OCI-LY7 (cell line): ENCODE data around the gene ARRB2.

Experiments
- EZH2phosphoT487 ChIP-seq: fragments of 200-600 bp; sonication (generic); IDR thresholded peaks from 2 replicates; pipeline ENCODE4 v1.6.1; 2018; ENCODE audit warnings: low read depth, borderline replicate concordance, mild to moderate bottlenecking, mixed run types, antibody characterized with exemption, low read length, moderate library complexity, mixed read lengths
- TF ChIP-seq, protein P1 (sequence below): fragments of 200-600 bp; sonication (generic); conservative IDR thresholded peaks from 2 replicates; pipeline ENCODE4 v1.5.1; 2014; ENCODE audit warnings: mild to moderate bottlenecking, antibody characterized with exemption, low read length, moderate library complexity, mixed read lengths

DNA sequence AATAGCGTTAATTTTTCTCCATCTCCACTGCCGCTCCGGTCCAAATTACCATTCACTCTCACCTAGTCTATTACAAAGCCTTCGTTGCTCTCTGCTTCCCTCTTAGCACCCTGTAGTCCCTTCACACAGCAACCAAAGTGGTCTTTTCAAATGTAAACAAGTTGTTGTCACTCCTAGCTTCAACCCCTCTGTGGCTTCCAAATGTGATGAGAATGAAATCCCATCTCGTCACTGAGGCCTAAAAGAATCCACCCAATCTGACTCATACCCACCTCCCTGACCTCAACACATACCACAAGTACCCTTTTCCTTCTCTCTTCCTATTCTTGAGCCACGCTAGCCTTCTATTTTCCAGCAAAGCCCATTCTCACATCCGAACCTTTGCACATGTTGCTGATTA, 4.3 kb upstream of the ARRB2 start:
- TF ChIP-seq, protein P1, sequence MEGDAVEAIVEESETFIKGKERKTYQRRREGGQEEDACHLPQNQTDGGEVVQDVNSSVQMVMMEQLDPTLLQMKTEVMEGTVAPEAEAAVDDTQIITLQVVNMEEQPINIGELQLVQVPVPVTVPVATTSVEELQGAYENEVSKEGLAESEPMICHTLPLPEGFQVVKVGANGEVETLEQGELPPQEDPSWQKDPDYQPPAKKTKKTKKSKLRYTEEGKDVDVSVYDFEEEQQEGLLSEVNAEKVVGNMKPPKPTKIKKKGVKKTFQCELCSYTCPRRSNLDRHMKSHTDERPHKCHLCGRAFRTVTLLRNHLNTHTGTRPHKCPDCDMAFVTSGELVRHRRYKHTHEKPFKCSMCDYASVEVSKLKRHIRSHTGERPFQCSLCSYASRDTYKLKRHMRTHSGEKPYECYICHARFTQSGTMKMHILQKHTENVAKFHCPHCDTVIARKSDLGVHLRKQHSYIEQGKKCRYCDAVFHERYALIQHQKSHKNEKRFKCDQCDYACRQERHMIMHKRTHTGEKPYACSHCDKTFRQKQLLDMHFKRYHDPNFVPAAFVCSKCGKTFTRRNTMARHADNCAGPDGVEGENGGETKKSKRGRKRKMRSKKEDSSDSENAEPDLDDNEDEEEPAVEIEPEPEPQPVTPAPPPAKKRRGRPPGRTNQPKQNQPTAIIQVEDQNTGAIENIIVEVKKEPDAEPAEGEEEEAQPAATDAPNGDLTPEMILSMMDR, result no peak
- no peak for TF ChIP-seq EZH2phosphoT487
